Measurements from ENCODE around the gene SLC22A7.

GRCh38 chr6:43308990-43309477 is 11.0 kb downstream of the SLC22A7 start:
- TF ChIP-seq PATZ1 (CRISPR knock-in tag; IDR thresholded peaks at IDR 0.05; ENCODE audit: borderline replicate concordance) (no peak), ARNTL (CRISPR knock-in tag; IDR thresholded peaks at IDR 0.05; ENCODE audit: borderline replicate concordance, low read depth) (no peak), CREB5 (CRISPR knock-in tag; IDR thresholded peaks at IDR 0.05; ENCODE audit: low read depth) (no peak), TCF4 (CRISPR knock-in tag; IDR thresholded peaks at IDR 0.05; ENCODE audit: borderline replicate concordance) (no peak), RARB (CRISPR knock-in tag; IDR thresholded peaks at IDR 0.05) (no peak), ISL1 (CRISPR knock-in tag; IDR thresholded peaks at IDR 0.05) (no peak), TOX (CRISPR knock-in tag; IDR thresholded peaks at IDR 0.05; ENCODE audit: borderline replicate concordance) (no peak), OSR1 (CRISPR knock-in tag; IDR thresholded peaks at IDR 0.05) (no peak), ESRRG (CRISPR knock-in tag; IDR thresholded peaks at IDR 0.05) (no peak)

Data from SK-N-SH treated with all-trans-retinoic acid at 6 μM for 48 hours (cell line).